B cell (primary cell): Measurements from ENCODE around the gene RAB10. TPM values are rescaled to one million over a fixed set of nuclear protein-coding genes. Genes with fewer than 3 reads are reported as not detected.

Experiments
- ATAC-seq: fragments of 200-7000 bp; cut with Tn5 transposase; one replicate; pipeline ENCODE4 v1.10.0; 2021; ENCODE audit warnings: low read depth, mild to moderate bottlenecking, moderate number of reproducible peaks, moderate library complexity
- CTCF ChIA-PET: fragments of 350-600 bp; sonication (Branson Sonifier 250); formaldehyde crosslinking; loops from one replicate; lab custom pipeline; 2021; ENCODE audit warnings: antibody characterized with exemption, inconsistent platforms; lab: Charles Lee
- POLR2A ChIA-PET: fragments of 350-600 bp; sonication (Branson Sonifier 250); formaldehyde crosslinking; loops from one replicate; lab custom pipeline; 2021; ENCODE audit warnings: antibody characterized with exemption; lab: Charles Lee
- DNase-seq: peaks from one replicate; pipeline ENCODE4 v3.0.0; 2013
- H2AFZ ChIP-seq: 2 replicates; pipeline ENCODE4 v1.6.1; 2012; ENCODE audit warnings: mild to moderate bottlenecking, low read depth, low read length; ENCODE audit not compliant: insufficient read depth, poor library complexity, severe bottlenecking
- H3K27ac ChIP-seq, 2 donors: 1 replicate in 1 of 2; 2 replicates in 1 of 2; pipeline ENCODE4 v1.5.1; 2012 to 2013; ENCODE audit warnings: low read length in 2 of 2, mild to moderate bottlenecking in 2 of 2, moderate library complexity in 1 of 2
- H3K27me3 ChIP-seq, 4 experiments: fragments of 200-600 bp in 1 of 4; sonication (generic) in 1 of 4; replicated peaks in 1 of 4; 1 replicate in 2 of 4; 2 replicates in 2 of 4; pipeline versions ENCODE4 v1.6.1 to v1.7.0; 2013 to 2016; ENCODE audit warnings: low read length in 3 of 4, mild to moderate bottlenecking in 2 of 4, mixed read lengths in 1 of 4, moderate library complexity in 1 of 4; ENCODE audit not compliant: insufficient read depth in 4 of 4, control insufficient read depth in 3 of 4; ENCODE audit errors: control extremely low read depth in 1 of 4
- H3K36me3 ChIP-seq, 2 experiments: replicated peaks in 1 of 2; 1 replicate in 1 of 2; 2 replicates in 1 of 2; pipeline versions ENCODE4 v1.6.1 to v1.7.1; 2013; ENCODE audit warnings: low read length in 1 of 2; ENCODE audit not compliant: insufficient read depth in 2 of 2, control insufficient read depth in 1 of 2; ENCODE audit errors: control extremely low read depth in 1 of 2, extremely low read depth in 1 of 2
- H3K4me1 ChIP-seq, 2 donors: fragments of 200-600 bp in 1 of 2; sonication (generic) in 1 of 2; 1 replicate in 1 of 2; 2 replicates in 1 of 2; pipeline versions ENCODE4 v1.5.1 to v1.6.1; 2013 to 2017; ENCODE audit warnings: low read length in 2 of 2; ENCODE audit not compliant: control insufficient read depth in 2 of 2, insufficient read depth in 2 of 2
- H3K4me2 ChIP-seq: replicated peaks from 2 replicates; pipeline ENCODE3; 2012; ENCODE audit warnings: mild to moderate bottlenecking, low read depth, low read length; ENCODE audit not compliant: poor library complexity, severe bottlenecking
- H3K4me3 ChIP-seq, 5 experiments: fragments of 200-600 bp in 1 of 5; sonication (generic) in 1 of 5; 1 replicate in 3 of 5; 2 replicates in 2 of 5; pipeline versions ENCODE4 v1.5.1 to v1.7.0; 2011 to 2016; ENCODE audit warnings: low read length in 4 of 5, mild to moderate bottlenecking in 4 of 5, low read depth in 2 of 5, control low read depth in 1 of 5, moderate library complexity in 1 of 5; ENCODE audit not compliant: insufficient read depth in 1 of 5; ENCODE audit errors: control extremely low read depth in 1 of 5, extremely low read depth in 1 of 5
- H3K79me2 ChIP-seq: fragments of 200-600 bp; sonication (generic); one replicate; pipeline ENCODE4 v1.6.0; 2016; ENCODE audit warnings: low read length; ENCODE audit not compliant: control insufficient read depth, insufficient read depth
- H3K9ac ChIP-seq: fragments of 200-600 bp; sonication (generic); 2 replicates; pipeline ENCODE4 v1.6.1; 2017; ENCODE audit warnings: mild to moderate bottlenecking, low read length, moderate library complexity
- H3K9me3 ChIP-seq, 3 donors: one replicate each; pipeline versions ENCODE4 v1.6.1 to v1.7.1; 2013; ENCODE audit warnings: low read length in 2 of 3; ENCODE audit not compliant: control insufficient read depth in 2 of 3, insufficient read depth in 1 of 3; ENCODE audit errors: control extremely low read depth in 1 of 3
- H4K20me1 ChIP-seq: 2 replicates; pipeline ENCODE4 v1.6.0; 2012; ENCODE audit warnings: mild to moderate bottlenecking, low read length; ENCODE audit not compliant: insufficient read depth, control insufficient read depth, poor library complexity, severe bottlenecking
- H3K27ac Mint-ChIP-seq: one replicate; pipeline ENCODE4 v1.8.0; 2021; ENCODE audit warnings: mixed read lengths
- H3K27me3 Mint-ChIP-seq: one replicate; pipeline ENCODE4 v1.8.0; 2021; ENCODE audit warnings: mixed read lengths
- H3K4me1 Mint-ChIP-seq: one replicate; pipeline ENCODE4 v1.8.0; 2021; ENCODE audit warnings: mixed read lengths
- H3K4me3 Mint-ChIP-seq: one replicate; pipeline ENCODE4 v1.8.0; 2021; ENCODE audit warnings: mixed read lengths
- H3K9me3 Mint-ChIP-seq: one replicate; pipeline ENCODE4 v1.8.0; 2022; ENCODE audit warnings: mixed read lengths; ENCODE audit not compliant: insufficient read depth
- EZH2 ChIP-seq: IDR thresholded peaks from 2 replicates; pipeline ENCODE4 v1.6.1; 2012; ENCODE audit warnings: borderline replicate concordance, low read depth, mild to moderate bottlenecking, moderate library complexity, low read length; ENCODE audit not compliant: insufficient read depth, poor library complexity, severe bottlenecking
- WGBS: methylation state at CpG from one replicate; pipeline ENCODE4 v1.1.5; 2013; ENCODE audit warnings: missing lambda C conversion rate; ENCODE audit not compliant: insufficient coverage; 5-methylcytosine and 5-hydroxymethylcytosine counted together
- intact Hi-C: fragments of 100-400 bp; cut with micrococcal nuclease; formaldehyde crosslinking; loops from one replicate; pipeline ENCODE4 v1.10.0; 2022
- polyA plus RNA-seq: library from polyadenylated mRNA; depleted of rRNA; stranded (reverse); fragments of >200 nt; gene quantifications from 2 replicates; pipeline ENCODE4 v1.2.3, GENCODE V29; 2012
- total RNA-seq, 2 donors: library from RNA; stranded (reverse); fragments of 120-200 nt in 1 of 2; gene quantifications; 1 replicate in 1 of 2; 2 replicates in 1 of 2; pipeline versions ENCODE4 v1.2.3 to v1.2.4, GENCODE V29; 2013 to 2022
- TF ChIP-seq, protein P1 (sequence below): fragments of 200-600 bp; IDR thresholded peaks from one replicate; pipeline ENCODE4 v1.8.0; 2022; ENCODE audit warnings: antibody characterized with exemption, mild to moderate bottlenecking

The RAB10 gene
- total and polyA plus RNA-seq, 2 donors (not counting 1 experiment from before 2014, with no cell fraction given), result 21.7 to 66.7 TPM

DNA sequence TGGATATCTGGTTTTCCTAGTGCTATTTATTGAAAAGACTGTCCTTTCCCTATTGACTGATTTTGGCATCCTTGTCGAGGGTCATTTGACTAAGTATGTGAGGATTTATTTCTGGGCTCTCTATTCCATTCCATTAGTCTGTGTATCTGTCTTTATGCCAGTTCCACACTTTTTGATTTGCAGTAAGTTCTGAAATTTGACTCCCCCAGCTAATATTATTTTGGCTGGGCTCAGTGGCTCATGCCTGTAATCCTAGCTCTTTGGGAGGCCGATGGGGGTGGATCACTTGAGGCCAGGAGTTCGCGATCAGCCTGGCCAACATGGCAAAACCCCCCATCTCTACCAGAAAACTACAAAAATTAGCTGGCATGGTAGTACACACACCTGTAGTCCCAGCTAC lies 92.2 kb downstream of the RAB10 start:
- ChIA-PET CTCF (interaction anchor here (2.3 kb wide), 1 partner anchor 175 kb away, joined by 7 read pairs; no protein-coding TSS in a partner anchor), POLR2A (no interaction called here)

DNA sequence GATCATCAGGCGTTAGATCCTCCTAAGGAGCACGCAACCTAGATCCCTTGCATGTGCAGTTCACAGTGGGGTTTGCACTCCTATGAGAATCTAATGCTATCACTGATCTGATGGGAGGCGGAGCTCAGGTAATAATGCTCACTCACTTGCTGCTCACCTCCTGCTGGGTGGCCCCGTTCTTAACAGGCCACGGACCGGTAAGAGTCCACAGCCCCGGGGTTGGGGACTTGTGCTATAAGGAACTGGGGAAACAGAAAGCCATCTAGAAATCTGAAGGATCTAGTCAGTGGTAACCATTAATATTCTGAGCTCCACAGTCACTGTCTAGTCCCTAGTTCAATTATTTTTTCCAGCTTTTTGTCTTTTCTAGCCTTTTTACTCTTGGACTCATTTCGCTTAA lies 94.3 kb downstream of the RAB10 start:
- Histone ChIP-seq H3K4me1 (no peaks in the 10 kb centered on the region), H2AFZ (no peak overlapping the region), H3K4me2 (no peak overlapping the region), H3K36me3 (peaks cover 4 to 36% of the 10 kb centered on the region in 2 experiments), H3K27ac (no peak overlapping the region), H3K4me3 (no peak overlapping the region), H3K9me3 (no peaks in the 10 kb centered on the region), H4K20me1 (peaks cover 15% of the 10 kb centered on the region), H3K27me3 (no peaks in the 10 kb centered on the region), H3K9ac (no peak overlapping the region), H3K79me2 (peaks cover 3% of the 10 kb centered on the region)
- Mint-ChIP-seq H3K9me3 (no peaks in the 10 kb centered on the region), H3K4me3 (no peak overlapping the region), H3K4me1 (peaks cover 2% of the 10 kb centered on the region), H3K27ac (no peak overlapping the region), H3K27me3 (no peaks in the 10 kb centered on the region)
- intact Hi-C loops, result no loop called here
- POLR2A ChIA-PET, result no interaction called here
- ATAC-seq, result no peak
- no peak for TF ChIP-seq EZH2
- TF ChIP-seq, protein P1, sequence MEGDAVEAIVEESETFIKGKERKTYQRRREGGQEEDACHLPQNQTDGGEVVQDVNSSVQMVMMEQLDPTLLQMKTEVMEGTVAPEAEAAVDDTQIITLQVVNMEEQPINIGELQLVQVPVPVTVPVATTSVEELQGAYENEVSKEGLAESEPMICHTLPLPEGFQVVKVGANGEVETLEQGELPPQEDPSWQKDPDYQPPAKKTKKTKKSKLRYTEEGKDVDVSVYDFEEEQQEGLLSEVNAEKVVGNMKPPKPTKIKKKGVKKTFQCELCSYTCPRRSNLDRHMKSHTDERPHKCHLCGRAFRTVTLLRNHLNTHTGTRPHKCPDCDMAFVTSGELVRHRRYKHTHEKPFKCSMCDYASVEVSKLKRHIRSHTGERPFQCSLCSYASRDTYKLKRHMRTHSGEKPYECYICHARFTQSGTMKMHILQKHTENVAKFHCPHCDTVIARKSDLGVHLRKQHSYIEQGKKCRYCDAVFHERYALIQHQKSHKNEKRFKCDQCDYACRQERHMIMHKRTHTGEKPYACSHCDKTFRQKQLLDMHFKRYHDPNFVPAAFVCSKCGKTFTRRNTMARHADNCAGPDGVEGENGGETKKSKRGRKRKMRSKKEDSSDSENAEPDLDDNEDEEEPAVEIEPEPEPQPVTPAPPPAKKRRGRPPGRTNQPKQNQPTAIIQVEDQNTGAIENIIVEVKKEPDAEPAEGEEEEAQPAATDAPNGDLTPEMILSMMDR, result no peak
- DNase-seq, result no peak
- CTCF ChIA-PET, result no interaction called here
- WGBS, result 96% methylated on average over 6 of the region's 8 CpGs

More for the DNA sequence above, 92.2 kb downstream of the RAB10 start:
- H3K36me3 ChIP-seq, result peaks cover 4 to 29% of the 10 kb centered on the region in 2 experiments
- H3K9ac ChIP-seq, result no peak overlapping the region
- Mint-ChIP-seq H3K9me3 (no peaks in the 10 kb centered on the region), H3K4me1 (peaks cover 2% of the 10 kb centered on the region), H3K27me3 (no peaks in the 10 kb centered on the region), H3K27ac (no peak overlapping the region), H3K4me3 (no peak overlapping the region)
- peaks cover 27% of the 10 kb centered on the region for H4K20me1 ChIP-seq
- intact Hi-C loops, result no loop called here
- H3K4me2 ChIP-seq, result no peak overlapping the region
- TF ChIP-seq EZH2, result no peak
- TF ChIP-seq, protein P1, result no peak
- peaks cover 5% of the 10 kb centered on the region for H3K79me2 ChIP-seq
- no peak overlapping the region for H2AFZ ChIP-seq
- no peak for DNase-seq
- no peaks in the 10 kb centered on the region for H3K4me1 ChIP-seq
- H3K9me3 ChIP-seq, result no peaks in the 10 kb centered on the region
- H3K27ac ChIP-seq, result no peak overlapping the region
- no peaks in the 10 kb centered on the region for H3K27me3 ChIP-seq
- no peak overlapping the region for H3K4me3 ChIP-seq
- WGBS, result 100% methylated on average over 2 of the region's 4 CpGs
- no peak for ATAC-seq
